Adipose tissue (tissue), 3 donors: ENCODE results near the gene HOXA4. TPM values are rescaled to one million over a fixed set of nuclear protein-coding genes. Genes with fewer than 3 reads are reported as not detected.

Source experiments
- H3K27ac ChIP-seq: one replicate; pipeline ENCODE4 v1.5.1; 2013; ENCODE audit warnings: low read depth, low read length
- WGBS, 3 donors: extraction: QIAGEN DNeasy Blood & Tissue Kit; methylation state at CpG; one replicate each; pipeline ENCODE4 v1.1.7; 2013; 5-methylcytosine and 5-hydroxymethylcytosine counted together
- polyA plus RNA-seq, 3 donors: library from polyadenylated mRNA; stranded (reverse); fragments of 200-250 nt; gene quantifications; one replicate each; pipeline ENCODE4 v1.2.3, GENCODE V29; 2013
- donor health status: healthy with polysubstance abuse.
- donor health status: Bipolar disorder and iron deficiency.
- donor health status: healthy.

Gene HOXA4
- polyA plus RNA-seq, 3 donors, result 1.2 to 19.8 (median 4.9) TPM

DNA sequence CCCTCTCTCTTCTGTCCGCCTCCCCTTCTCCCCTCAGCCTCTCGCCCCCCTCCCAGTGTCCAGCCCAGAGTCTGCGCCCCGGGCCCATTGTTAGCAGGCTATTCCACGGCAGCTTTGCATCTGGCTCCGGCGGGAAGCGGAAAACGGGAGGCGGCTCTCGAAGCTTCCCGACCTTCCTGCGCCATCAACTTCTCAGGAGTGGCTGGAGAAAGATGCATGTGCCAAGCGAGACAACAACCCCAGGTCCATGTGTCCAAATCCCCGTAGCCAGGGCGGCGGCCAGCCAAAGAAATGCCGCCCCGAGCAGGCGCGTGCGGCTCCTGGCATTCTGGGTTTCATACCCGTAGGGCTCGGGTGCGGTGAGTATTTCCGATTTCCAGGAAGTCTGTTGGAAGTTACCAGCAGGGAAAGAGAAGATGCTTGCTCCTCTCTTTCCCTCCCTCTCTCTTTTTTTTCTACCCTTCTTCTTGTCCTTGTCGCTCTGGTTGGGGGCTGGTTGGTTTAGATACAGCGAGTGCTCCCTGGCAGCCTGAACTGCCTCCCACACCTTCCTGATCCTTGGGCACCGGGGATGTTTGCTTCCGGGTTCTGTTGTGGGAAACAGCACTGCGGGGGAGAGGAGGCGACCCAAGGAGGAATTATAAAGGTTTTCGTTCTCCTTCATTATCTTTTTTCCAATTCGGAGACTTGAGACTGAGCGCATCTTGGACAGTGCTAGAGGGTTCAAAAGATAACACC, 26.9 kb downstream of the HOXA4 start:
- H3K27ac ChIP-seq, result peak overlapping the region; percentile 85
- 7 to 28% (median 19%) methylated on average over 35 of the region's 35 CpGs for WGBS, 3 donors

GRCh38 chr7:27102581-27103442, 27.7 kb downstream of the HOXA4 start, which contains the start of gene HOXA2:
Gene HOXA2, minus strand, starts transcription at chr7:27102683. Its CDS starts 183 bp downstream, at chr7:27102500.
- WGBS, 3 donors, result 5 to 12% (median 5%) methylated on average over 29 of the region's 29 CpGs
- peak within 1 kb of the TSS; percentile 85 for H3K27ac ChIP-seq

DNA sequence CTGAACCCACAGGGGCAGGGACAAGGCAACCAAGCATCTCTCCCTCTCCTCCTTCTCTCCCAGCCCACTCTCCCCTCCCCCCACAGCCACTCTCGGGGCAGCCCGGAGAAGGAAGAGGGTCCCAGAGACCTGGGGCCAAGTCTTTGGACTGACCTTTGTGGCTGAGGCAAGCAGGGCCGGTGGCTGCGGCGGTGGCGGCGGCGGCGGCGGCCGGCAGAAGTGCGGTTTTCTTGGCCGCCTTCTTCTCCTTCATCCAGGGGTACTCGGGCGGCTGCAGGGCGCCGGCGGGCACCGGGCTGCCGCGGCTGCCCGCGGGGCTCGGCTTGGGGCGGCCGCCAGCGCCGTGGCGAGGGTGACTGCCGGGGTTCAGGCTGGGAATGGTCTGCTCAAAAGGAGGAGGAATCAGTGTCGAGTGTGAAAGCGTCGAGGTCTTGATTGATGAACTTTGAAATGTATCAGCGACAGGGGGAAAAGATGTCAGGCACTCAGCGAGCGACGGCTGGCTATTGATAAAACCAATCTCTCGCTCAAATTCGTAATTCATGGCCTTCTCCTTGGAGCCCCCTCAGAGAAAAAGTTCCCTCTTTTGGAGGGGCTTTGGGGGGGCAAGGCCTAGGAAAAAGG, 28.5 kb downstream of the HOXA4 start:
- no peak overlapping the region for H3K27ac ChIP-seq
- WGBS, 3 donors, result 4 to 6% (median 4%) methylated on average over 33 to 39 of the region's 39 CpGs

DNA sequence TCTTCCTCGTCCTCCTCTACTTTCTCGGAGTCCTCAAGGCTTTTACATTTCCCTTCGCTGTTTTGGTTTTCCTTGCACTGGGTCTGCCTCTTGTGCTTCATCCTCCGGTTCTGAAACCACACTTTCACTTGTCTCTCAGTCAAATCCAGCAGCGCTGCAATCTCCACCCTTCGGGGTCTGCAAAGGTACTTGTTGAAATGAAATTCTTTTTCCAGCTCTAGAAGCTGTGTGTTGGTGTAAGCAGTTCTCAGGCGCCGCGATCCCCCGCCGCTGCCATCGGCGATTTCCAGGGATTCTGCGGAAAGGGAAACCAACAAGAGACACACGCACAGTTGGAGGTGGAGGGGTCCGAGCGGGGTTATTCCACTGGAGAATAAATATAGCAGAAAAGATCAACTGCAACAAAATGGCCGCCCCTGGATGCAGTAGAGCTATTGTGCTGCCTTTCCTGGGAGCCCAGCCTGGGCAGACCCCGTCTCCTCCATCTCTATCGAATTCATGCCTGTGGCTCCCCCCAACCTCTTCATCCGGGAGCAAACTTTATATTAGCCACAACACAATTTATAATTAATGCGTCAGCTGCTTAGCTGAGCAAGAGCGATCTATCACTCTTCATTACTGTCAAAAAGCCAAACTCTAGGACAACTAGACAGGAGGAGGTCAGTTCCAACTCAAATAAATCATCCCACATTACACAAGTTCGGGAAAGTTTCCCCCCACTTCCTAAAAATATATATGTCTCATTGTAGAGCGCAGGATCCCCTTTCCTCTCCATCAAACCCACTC, 29.2 kb downstream of the HOXA4 start:
- WGBS, 3 donors, result 15 to 43% (median 31%) methylated on average over 25 of the region's 25 CpGs
- H3K27ac ChIP-seq, result no peak overlapping the region

- no peak overlapping the region for H3K27ac ChIP-seq
- WGBS, 3 donors, result 25 to 51% (median 48%) methylated on average over 8 of the region's 8 CpGs
Observed at GRCh38 chr7:27100694-27101170, 29.8 kb downstream of the HOXA4 start.

GRCh38 chr7:27099453-27100370, 30.8 kb downstream of the HOXA4 start:
- no peak overlapping the region for H3K27ac ChIP-seq
- 25 to 81% (median 65%) methylated on average over 8 of the region's 8 CpGs for WGBS, 3 donors

DNA sequence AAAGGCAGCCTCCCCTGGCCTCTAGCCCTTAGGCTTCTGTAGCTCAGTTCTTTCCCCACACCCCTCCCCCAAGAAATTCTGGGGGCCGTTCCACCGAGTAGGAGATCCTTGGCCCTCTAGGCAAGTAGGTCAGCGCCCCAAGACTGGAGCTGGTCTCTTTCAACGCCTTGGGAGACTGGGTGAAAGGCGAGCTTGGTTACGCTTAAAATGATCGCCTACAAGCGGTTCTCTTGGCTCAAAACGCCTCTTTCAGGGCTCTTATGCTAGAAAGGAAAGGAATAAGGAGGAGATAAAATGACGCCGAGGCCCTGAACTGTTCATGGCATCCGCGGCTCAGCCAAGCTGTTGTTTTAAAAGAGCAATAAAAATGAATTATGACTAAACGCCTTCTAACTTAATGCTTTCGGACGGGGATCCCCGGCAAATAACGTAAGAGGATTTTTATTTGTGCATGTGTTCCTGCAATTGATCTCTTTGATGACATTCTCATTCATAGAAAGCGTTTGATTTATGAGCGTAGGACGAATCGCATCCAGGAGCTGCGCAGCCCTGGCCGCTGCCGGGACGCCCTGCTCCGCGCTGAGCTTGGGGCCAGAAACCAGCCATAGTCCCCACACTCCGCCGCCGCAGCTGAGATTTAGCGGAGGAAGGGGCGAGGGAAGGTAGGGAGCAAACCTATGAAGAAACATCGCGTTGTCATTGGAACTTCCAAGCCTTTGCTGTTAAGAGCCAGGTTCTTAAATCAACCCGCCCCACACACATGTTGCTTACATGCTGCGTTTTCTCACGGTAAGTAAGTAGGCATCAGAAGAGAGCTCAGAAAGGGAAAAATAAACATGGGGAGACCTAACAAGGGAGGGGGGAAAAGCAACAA, 31.7 kb downstream of the HOXA4 start:
- WGBS, 3 donors, result 8 to 23% (median 17%) methylated on average over 38 of the region's 38 CpGs

DNA sequence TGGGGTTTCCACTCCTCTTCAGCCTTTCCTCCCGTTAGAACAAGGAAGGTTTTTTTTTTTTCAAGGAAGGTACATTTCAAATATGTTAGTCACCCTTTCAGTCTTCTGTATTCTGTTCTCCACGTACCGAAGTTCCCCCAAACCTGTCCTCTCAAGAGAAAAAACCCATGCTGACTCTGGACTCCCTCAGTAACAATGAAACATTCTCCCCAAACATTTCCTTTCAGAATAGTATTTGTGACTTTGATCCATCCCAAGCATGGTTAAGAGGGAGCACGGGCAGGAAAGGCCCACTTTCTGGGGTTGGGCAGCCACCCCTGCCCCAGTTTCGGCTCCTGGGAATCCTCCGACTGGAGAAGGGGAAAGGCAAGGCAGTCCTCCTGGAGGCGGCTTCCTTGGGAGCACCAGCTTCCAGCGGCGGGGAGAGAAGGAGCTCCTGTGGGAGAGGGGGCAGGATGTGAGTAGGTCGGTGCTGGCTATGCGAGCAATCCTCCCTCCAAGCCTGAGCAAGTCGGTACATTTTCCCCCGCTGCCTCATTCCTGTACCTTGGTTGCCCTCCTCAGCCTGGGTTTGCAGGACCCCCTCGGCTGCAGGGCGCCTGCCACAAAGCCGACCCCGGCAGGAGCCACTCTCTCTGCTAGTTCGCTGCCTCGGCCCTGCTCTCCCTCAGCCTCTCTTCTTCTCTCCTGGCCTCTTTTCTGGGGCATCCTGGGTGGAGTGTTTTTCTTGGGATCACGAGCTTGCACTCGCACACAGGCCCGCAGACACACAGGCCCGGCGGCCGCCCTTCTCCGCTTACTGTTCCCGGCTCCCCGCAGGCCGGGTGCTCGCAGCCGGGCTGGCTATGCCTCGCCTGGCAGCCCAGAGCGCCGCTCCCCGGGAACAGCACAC, 32.6 kb downstream of the HOXA4 start:
- peak overlapping the region; percentile 36 for H3K27ac ChIP-seq
- WGBS, 3 donors, result 9 to 14% (median 11%) methylated on average over 34 to 35 of the region's 35 CpGs

More for the DNA sequence above, 31.7 kb downstream of the HOXA4 start:
- peak overlapping the region; percentile 36 for H3K27ac ChIP-seq

DNA sequence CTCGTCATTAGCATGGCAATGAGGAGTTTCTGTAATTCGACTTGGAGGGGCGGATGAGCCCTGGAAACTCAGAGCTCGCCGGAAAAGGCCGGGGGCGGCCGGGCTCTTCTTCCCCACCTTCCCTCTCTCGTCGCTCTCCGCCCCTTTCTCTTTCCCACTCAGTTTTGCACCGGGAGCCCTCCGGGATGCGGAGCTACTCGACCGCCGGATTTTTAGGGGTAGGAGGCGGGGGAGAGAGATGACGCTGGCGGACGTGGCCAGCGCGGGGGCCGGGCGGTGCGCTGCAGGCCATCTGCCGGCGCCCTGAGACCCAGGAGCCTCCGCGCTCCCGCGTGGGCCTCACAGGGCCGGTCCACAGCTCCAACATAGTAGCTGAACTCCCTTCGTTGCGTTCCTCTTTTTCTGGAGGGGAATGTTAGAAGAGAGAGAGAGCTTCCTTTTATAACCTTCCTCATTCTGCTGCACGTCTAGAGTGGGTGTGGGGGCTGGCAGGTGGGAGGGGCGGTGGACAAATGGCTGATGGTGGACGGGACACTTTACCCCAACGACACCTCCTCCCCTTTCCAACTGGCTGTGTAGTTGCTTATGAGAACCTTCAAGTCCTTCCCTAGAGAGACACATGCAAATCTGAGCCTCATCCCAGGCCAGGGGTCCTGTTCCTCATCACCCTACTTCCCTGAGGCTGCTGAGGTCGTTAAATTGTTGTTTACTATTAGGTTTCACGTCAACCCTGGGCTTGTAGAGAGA, 33.6 kb downstream of the HOXA4 start:
- 1 to 4% (median 2%) methylated on average over 38 to 41 of the region's 41 CpGs for WGBS, 3 donors
- H3K27ac ChIP-seq, result peak overlapping the region; percentile 21

DNA sequence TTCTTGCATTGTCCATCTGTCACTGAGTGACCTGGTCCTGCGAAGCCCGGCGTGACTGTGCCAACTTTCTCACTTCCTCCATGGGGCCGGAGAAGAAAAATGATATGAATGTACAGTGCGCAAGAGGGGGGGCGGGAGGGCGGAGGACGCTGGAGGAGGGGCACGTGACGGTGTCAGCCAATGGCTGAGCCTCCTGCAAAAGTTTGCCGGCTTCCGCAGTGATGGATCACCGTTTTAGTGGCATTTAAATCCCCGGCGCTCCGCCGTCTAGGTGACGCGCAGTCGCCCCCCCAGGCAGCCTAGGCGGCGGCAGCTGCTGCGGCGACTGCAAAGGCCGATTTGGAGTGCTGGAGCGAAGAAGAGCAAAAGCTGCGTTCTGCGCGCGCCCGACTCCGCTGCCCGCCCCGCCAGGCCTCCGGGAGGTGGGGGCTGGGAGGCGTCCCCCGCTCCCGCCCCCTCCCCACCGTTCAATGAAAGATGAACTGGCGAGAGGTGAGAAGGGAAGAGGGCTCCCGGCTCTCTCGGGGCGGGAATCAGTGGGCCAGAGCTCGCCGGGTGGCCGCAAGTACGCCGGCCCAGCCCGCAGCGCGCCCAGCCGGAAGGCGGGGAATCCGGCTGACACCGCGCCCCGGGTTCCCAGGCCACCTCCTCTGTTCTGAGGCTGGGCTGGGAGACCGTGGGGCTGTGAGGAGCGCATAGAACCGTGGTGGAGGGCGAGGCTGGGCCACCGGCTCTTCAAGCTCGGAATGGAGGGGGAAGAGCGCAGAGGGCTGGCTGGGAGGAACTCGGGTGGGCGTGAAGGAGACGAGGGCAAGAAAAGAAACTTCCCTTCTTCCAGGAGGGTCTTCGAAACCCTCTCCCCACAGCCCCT, 34.4 kb downstream of the HOXA4 start, which contains the start of gene HOXA1:
Gene HOXA1 (minus strand): TSS at position 104 of the 871 bp plus-strand sequence. CDS start 88 bp downstream, at position 16.
- WGBS, 3 donors, result 1 to 2% (median 1%) methylated on average over 67 to 68 of the region's 68 CpGs
- H3K27ac ChIP-seq, result peak within 1 kb of the TSS; percentile 21

- WGBS, 3 donors, result 9 to 14% (median 11%) methylated on average over 32 to 33 of the region's 33 CpGs
- no peak overlapping the region for H3K27ac ChIP-seq
Observed at GRCh38 chr7:27095050-27095896, 35.3 kb downstream of the HOXA4 start.

DNA sequence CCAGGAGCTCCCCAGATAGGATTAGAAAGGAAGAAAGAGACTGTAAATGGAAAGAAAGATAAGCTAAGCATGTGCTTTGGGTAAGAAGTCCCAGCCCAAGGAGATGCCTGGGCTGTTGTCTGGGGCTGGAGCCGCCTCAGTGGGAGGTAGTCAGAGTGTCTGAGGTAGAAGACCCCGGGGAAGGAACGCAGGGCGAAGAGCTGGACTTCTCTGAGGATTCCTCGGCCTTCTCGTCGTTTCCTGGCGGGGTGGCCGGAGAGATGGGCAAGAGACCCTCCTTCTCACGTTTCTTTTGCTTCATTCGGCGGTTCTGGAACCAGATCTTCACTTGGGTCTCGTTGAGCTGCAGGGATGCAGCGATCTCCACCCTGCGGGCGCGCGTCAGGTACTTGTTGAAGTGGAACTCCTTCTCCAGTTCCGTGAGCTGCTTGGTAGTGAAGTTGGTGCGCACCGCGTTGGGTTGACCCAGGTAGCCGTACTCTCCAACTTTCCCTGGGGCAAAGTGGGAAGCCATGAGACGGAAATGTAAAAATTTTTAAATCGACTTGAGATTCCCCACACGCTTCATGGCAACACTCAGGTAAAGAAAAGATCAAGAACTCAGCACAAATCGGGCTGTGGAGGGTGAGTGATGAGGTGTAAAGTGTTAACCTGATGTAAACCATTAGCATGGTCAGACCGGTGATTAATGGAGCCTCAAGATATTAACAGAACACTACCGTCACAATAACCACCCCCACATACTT, 36.1 kb downstream of the HOXA4 start:
- no peak overlapping the region for H3K27ac ChIP-seq
- 23 to 75% (median 66%) methylated on average over 29 of the region's 29 CpGs for WGBS, 3 donors
